Measurements from ENCODE around the gene CREBBP.

The CREBBP gene

DNA sequence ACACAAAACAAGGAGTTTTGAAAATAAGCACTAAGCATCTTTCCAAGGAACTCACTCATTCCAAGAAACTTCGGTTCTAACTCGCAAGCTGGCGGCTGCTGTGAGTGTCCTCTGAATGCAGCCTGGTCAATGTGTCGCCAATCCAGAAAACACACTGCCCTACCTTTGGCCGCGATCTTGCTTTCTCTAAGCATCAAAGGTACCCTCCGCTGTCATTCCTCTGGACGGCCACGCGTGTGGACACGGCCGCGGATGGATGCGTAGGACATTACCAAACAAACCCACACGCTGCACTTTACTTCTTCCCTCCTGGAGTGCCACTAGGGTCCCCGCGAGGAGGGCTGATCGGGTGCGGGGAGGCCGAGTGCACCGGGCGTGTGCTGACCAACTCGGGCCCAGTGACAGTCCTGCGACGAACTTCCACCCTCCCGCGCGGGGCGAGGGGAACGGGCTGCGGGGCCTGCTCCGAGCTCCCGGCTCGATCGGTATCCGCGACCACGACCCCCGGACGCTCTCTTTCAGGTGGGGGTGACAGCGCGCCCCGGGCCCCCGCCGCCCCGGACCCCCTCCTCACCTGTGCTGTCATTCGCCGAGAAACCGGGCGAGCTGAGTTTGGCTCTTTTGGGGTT lies 1.1 kb downstream of the CREBBP start:
- peak in 1 of 2 donors; percentile 11 for ATAC-seq

DNA sequence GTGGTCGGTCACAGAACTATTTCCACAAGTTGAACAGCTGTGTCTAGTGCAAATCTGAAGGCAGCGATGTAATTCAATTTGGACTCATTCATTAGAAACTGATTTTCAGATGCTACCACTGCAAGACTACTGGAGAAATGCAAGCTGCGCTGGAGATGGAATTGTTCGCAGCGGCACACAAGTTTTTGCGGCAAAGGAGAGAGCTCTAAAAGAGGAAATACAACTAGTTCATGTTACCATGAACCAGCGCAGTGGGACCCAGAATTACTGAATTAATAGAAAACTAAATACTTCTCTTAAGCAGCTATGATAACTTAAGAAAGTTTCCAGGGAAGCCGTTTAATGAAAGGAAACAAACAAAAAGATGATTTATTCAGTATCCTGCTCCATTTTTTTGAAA lies 1.9 kb downstream of the CREBBP start:
- ATAC-seq: no peak

DNA sequence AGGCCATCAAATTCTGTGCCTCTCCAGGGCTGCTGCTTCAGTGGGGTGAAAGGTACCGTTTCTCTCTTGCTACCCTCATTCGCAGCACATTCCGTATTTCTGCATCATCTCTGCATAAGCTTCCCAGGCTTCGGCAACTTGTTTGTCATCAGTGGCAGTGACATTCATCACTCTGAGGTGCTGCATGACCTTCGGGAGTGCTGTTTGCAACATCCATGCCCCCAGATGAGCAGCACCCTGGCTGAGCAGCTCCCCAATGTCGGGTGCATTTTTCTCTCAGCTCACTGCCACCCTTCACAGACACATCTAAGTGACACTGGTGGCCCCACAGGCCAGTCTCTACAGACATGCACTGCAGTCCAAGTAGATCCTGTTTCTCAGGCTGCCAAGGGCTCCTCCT lies 3.8 kb downstream of the CREBBP start:
- ATAC-seq: no peak

DNA sequence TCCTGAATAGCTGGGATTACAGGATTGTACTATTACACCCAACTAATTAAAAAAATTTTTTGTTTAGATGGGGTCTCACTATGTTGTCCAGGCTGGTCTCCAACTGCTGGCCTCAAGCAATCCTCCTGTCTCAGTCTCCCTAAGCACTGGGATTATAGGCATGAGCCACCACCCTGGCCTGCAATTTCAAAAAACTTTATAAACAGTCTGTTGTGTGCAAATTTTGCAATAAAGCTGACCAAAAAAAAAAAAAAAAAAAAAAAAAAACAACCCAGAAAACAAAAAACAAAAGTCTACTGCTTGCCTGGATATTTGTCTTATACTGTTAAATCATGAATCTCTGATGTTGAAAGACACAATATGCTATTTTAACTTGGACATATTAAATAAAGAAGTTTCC lies 4.4 kb downstream of the CREBBP start:
- no peak for ATAC-seq

DNA sequence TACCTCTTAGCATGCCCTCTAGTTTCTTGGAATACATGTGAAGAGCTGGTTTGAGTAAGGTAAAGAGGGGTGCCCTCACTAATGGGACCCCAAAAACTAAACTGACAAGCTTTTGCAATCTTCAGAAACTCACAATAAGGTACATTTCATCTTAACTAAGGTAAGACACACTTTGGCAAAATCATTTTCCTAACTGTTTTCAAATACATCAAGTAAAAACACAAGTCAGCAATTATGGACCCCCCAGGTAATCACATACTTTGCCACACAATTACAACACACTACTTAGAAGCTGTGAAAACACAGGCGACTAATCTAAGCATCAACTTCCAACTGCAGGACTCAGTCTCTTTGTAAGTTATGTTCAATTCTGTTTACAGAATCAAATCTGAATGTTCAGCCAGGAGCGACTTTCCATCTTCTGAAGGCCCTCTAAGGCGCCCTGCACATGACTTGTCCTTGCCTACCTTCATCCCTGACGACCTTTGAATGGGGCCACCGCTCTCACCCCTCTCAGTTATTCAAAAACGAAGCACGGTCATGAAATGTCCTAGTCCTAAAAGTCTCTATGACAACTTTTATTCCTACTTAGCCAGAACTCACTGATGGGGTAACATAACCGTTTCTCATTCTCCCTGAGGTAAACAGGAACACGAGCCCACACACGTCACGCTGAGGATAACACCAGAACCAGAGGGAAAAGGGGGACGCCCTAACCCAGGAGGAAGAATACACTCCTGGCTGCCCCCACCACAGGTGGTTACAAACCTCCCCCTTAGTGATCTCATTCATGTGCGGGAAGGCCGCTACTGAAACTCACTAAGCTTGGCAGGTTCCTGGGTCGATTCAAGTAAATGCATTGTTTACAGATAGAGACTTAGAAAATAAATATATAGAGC lies 5.5 kb downstream of the CREBBP start:
- no peak for ATAC-seq

DNA sequence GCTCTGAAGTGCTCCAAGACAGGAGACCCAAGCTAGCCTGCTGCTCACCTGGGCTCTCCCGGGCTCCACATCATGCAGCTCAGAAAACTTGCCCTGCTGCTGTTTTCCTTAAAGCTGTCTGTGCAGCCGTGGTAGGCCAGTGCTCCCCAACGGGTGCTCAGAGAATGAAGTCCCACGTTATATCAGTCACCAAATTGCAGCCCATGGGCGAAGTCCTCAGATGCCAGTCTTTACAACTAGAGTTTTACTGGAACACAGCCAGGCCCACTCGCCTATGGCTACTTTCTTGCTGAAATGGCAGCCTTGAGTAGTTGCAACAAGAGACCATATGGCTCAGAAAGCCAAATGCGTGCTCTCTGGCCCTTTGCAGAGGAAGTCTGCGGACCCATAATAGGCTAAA lies 6.3 kb downstream of the CREBBP start:
- ATAC-seq: no peak

DNA sequence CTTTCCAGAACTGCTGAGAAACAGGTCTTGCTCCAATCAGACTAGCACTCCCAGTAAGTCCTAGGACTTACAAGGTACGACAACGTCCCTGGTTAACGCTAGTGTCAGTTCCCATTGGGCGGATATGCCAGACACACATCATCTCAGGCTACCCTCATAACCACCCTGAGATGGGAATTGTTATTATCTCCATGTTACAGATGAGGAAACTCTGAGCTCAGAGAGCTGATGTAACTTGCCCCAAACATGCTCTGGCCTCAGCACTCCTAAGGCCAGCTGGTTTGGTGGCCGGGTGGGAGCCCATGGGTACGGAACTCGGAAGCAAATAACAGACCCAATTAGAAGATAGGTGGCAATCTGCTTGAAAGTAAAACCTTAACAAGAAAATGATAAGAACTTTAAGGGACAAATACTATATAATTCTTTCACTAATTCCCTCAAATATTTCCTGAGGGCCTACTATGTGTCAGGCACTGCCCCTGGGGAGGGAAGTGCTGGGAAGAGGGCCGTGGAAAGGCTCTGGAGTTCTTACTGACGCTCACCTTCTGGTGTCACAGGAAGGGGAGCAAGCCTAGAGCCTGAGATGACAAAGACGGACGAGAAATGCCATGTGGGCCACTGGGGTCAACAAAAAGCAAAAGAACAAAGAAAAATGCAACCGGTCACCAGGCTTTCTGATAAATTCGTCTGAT lies 6.9 kb downstream of the CREBBP start:
- no peak for ATAC-seq

DNA sequence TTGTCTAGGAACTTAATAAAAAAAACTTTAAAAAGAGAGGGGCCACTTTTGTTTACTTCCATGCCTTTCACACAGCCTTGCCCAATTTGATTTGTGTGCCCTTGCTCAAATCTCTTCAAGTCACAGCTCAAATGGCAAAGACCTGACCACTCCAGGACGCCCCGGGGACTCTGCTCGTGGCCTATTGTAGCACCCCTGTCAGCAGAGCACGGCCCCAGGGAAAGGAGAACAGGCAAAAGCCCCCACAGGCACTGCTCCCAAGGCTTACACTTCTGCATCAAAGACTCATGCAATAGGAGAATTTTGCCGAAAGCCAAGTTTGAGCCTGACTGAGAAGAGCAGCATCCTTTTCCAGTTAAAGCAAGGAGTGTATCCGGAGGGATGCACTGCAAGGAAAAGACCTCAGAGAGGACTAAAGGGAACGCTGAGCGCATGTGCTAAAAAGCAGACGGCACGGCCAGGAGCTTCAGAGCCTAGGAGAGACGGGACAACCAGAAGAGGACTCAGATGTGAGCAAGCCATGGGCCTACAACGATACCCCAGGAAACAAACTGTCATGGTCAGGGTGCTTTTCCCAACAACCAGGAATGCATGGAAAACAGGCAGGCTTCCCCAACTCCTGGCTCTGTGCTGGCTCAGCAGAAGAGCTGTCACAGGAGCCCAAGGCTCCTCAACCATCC lies 8.2 kb downstream of the CREBBP start:
- ATAC-seq: no peak

DNA sequence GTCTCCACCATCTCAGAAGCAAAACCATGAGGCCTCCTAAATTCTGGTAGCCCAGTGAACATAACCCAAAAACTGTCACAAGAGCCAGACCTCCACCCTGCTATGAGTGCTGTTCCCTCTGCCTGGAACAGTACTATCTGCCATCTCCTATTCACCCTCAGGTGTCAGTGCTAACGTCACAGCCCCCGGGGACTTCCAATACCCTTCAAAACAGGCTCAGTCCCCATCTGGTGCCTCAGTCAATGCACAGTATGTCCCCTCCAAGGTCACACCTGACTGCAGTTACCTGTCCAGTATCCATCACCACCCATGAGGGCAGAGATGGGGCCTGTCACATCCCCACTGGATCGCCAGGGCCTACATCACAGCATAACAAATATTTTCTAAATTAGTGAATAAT lies 11.5 kb downstream of the CREBBP start:
- ATAC-seq: no peak

DNA sequence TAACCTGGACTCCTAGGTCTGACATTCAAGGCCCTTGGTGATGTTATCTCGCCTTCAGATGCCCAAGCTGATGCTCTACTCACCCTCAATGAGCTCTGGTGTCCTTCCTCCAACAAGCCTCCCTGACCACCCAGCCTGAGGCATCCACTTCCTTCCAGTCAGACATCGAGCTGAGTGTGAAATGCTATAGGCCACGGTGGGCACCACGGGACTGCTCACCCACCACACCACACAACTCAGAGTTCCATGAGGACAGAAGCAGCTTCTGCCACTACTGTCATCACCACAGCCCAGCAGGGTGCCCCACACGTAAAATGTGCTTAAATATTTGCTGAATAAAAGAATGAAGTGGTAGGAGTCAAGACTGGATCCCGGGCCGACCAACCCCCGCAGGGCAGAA lies 12.0 kb downstream of the CREBBP start:
- no peak for ATAC-seq

DNA sequence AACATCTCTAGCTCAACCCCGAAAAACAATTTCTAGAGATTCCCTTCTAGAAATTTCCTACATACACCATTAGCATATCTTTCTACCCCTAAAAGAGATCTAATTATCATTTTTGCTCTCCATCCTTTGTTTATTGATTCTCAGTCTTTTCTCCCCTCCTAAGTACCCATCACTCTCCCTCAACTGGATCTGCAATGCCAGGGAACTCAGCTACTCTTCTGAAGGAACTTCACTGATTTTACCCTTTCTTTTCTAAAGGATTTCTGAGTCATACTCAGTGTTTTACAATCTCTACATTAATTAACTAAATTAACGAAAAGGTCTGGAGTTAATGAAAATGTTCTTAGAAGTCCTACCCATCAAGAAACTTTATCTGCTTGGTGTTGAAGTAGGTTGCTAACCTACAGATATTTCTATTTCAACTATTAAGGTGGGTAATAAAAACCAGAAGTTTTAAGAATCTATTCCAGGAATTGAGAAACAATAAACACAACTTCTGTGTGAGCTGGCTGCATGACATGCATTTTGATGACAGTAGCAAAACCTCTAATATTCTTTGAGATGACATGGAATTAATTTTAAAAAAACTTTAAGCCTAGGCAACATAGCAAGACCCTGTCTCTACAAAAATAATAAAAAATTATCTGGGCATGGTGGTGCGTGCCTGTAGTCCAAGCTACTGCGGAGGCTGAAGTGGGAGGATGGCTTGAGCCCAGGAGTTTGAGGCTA lies 13.6 kb downstream of the CREBBP start:
- ATAC-seq: no peak

DNA sequence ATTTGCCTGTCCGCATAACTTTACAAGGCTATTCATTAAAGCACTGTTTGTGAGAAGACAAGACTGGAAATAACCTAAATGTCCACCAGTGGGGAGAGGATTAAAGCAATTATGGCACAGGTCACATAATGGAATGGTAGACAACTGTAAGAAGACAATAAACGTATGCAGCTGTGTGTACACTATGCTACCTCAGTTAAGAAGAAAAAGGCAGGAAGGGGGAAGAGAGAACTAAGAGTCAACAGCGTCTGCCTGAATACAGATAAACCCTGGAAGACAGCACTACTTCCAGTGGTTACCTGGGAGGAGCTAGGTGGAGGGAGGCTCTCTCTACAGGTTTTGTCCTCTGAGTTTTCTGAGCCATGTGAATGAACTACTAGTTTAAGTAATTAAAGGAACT lies 15.3 kb downstream of the CREBBP start:
- ATAC-seq: no peak

DNA sequence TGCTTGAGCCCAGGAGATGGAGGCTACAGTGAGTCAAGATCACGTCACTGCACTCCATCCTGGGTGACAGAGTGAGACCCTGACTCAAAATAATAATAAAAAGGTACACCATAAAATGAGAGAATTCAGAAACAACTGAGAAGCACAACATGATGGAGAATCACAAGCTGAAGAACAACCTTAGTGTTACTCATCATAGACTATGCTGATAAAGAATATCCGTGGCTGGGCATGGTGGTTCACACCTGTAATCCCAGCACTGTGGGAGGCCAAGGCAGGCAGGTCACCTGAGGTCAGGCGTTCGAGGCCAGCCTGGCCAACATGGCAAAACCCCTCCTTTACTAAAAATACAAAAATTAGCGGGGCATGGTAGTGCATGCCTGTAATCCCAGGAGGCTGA lies 16.0 kb downstream of the CREBBP start:
- peak in 1 of 2 donors; percentile 48 for ATAC-seq

DNA sequence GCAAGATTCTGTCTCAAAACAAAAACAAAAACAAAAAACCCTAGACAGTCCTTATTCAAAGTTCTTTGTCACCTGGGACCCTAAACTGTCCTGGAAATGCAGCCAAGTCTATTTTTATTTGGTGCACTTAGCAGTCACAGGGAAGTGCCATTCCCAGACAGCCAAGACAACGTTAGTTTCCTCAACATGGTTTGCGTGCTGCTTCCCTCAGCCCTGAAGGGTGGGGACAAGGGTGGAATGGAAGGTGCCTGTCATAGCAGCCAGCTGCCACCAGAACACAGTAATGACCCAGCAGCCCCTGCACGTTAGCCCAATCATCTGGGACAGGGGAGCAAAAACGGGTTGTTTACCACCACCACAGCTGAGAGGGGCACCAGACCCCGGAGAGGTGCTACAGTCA lies 16.9 kb downstream of the CREBBP start:
- ATAC-seq: no peak

DNA sequence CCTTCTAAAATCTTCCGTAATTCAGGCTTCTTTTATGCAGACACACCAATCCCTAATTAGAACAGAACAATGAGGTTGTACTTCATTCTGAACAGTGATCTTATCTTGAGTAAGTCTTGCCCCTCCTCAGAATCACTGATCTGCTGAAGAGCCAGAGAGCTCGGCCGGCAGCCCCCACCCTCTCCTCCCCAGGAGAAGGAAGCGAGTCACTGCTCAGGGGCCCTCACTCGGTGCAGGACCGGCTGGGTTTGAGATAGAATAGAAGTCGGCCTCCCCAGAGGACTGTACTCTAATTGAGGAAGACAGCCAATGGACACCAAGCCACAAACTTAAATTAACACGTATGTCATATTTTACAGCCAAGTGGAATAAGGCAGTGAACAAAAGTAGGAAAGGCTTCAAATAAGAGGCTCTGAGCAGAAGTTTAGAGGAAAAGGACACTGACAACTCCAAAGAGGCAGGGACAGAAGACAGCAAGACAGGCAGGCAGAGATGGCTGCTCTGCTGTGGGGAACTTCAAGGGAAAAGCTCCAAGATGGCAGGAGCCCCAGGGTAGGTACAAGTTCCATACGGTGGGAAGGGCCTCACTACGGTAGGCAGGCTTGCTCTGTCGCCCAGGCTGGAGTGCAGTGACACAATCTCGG lies 18.6 kb downstream of the CREBBP start:
- peak; percentile 52 to 61 for ATAC-seq

DNA sequence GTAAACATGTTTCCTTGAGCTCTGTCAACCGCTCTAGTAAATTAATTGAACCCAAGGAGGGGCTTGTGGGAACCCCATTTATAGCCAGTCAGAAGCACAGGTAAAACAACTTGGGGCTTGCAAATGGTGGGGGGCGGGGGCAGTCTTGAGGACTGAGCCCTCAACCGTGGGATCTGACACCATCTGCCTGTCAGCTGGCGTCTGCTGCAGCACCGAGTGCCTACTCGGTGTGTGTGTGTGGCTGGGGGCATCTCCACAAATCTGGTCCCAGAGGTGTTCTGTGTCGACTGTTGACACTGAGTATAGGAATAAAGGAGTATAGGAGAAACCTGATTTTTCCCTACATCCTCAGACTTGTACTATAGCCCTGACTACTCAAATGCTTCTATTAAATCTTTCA lies 20.6 kb downstream of the CREBBP start:
- no peak for ATAC-seq

DNA sequence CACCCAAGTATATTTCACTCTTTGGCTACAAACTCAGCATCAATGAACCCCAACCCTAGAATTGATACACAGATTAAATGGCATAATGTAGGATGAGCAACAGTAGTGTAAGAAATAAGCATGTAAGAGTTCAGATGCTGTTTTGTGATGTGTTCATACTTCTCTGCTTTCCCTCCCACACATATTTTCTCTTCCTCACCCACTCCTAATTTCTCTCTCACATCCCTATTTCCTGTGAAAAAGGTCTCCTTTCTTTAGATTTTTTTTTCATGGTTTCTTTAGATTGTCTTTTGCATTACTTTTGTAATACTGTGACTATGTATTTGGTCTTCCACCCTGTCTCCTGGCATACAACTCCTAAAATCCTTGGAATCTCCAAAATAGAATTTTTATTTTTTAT lies 21.7 kb downstream of the CREBBP start:
- ATAC-seq: no peak

DNA sequence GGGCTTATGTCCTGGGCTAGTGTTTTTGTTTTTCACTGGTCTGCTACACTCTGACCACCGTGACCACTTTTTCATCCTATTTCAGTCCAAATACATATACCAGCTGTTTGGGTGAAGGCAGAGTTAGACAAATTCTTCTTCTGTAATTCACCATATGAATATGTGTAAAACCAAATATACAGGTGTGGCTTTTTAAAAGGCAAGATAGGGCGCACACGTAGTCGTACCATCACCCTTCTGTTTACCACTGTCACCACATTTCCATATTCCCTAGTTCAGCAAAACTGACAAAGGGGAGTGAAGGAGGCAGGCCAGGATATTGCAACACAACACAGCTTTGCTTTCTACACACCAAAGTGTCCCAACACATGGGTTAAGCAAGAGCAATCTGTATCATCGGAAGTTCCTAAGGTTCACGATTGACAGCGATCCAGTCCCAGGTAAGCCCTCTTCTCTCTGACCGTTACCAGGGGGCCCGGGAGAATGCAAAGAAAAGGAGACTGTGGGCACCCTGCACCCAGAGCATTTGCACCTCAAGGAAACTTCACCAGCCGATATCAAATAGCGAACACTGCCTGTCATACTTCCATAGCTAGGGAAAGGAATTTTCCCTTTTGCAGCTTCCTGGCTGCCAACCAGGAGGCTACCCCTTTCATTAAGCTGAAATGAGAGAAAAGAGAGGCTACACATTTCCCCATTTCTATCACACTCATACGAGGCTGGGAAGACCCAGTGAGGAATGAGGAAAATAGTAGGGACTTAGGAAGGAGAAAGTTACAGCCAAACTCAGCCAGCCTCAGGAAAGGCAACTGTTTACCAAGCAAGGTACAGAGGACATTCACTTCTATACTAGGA lies 23.1 kb downstream of the CREBBP start:
- ATAC-seq: no peak

DNA sequence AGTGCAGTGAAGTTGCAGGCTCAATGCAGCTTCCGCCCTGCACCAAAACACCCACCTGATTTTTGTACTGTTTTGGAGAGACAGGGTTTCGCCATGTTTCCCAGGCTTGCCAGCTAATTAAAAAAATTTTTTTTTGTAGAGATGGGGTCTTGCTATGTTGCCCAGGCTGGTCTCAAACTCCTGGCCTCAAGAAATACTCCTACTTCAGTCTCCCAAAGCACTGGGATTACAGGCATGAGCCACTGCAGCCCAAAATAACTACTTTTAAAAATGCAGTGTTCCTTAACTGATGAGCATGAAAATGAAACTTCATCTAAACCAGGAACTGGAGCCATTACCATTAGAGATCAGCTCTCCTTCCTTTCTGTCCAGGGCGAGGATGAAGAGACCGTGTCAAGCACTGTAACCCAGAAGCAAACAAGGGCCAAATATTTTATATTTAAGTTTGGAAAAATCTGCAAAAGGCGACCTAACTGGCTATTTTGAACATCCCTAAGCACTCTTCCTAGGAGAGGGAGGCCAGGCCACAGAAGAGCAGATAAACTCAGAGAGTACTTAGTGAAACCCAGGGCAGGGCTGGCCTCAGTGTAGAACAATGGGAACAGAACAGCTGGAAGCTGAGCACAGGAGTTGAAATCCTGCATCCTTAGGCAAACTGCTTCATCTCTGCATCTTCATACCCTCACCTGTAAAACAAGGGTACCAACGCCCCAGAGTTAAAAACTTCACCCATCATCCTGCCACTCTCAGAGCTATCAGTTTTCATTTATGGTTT lies 24.0 kb downstream of the CREBBP start:
- no peak for ATAC-seq

All from activated CD4-positive, CD25-positive, alpha-beta regulatory T cell treated with anti-CD3 and anti-CD28 coated beads, Interleukin-2, amount 50 U/mL, for 24 hours (primary cell).